IMR-90 (cell line): ENCODE data around the gene CSNK1D. TPM values are rescaled to one million over a fixed set of nuclear protein-coding genes. Genes with fewer than 3 reads are reported as not detected.

Experiments used
- ATAC-seq: fragments of 200-7000 bp; cut with Tn5 transposase; 2 replicates; pipeline ENCODE4 v1.9.1; 2020; ENCODE audit warnings: low read depth, mild to moderate bottlenecking, moderate library complexity
- BruUV-seq: library from RNA; stranded (reverse); fragments of 400-500 nt; replicated peaks from 2 replicates; lab custom pipeline; 2021; lab: Mats Ljungman, UMichigan
- CTCF ChIA-PET: fragments of 300-600 bp; formaldehyde crosslinking; extraction: SDS; loops from one replicate; lab custom pipeline; 2021; ENCODE audit warnings: antibody characterized with exemption; lab: Yijun Ruan, JAX
- POLR2A ChIA-PET: fragments of 300-600 bp; sonication (Branson Sonifier 250); formaldehyde crosslinking; loops from one replicate; lab custom pipeline; 2022; ENCODE audit warnings: antibody characterized with exemption; ENCODE audit not compliant: unreplicated experiment; lab: Charles Lee
- DNase-seq: peaks from one replicate; pipeline ENCODE4 v3.0.0; 2013
- H2AFZ ChIP-seq: replicated peaks from 2 replicates; pipeline ENCODE3; 2013; ENCODE audit warnings: low read length, mild to moderate bottlenecking; ENCODE audit not compliant: poor library complexity
- H2AK5ac ChIP-seq: 2 replicates; pipeline ENCODE4 v1.6.1; 2013; ENCODE audit warnings: low read depth, low read length, inconsistent platforms
- H2AK9ac ChIP-seq: replicated peaks from 2 replicates; pipeline ENCODE3; 2013; ENCODE audit warnings: mild to moderate bottlenecking, low read depth, low read length, moderate library complexity; ENCODE audit not compliant: poor library complexity
- H2BK120ac ChIP-seq: 2 replicates; pipeline ENCODE4 v1.6.1; 2013; ENCODE audit warnings: low read depth, low read length, inconsistent platforms
- H2BK15ac ChIP-seq: 3 replicates; pipeline ENCODE4 v1.6.1; 2013; ENCODE audit warnings: low read depth, low read length, inconsistent platforms
- H2BK20ac ChIP-seq: 2 replicates; pipeline ENCODE4 v1.6.1; 2013; ENCODE audit warnings: low read depth, mild to moderate bottlenecking, inconsistent platforms, low read length, moderate library complexity
- H2BK5ac ChIP-seq: 2 replicates; pipeline ENCODE4 v1.6.1; 2013; ENCODE audit warnings: mild to moderate bottlenecking, low read depth, low read length, inconsistent platforms; ENCODE audit not compliant: poor library complexity, severe bottlenecking
- H3K14ac ChIP-seq: replicated peaks from 2 replicates; pipeline ENCODE4 v1.6.1; 2013; ENCODE audit warnings: low read depth, low read length, inconsistent platforms
- H3K18ac ChIP-seq: 2 replicates; pipeline ENCODE4 v1.6.1; 2013; ENCODE audit warnings: low read depth, low read length, control low read depth
- H3K23ac ChIP-seq: 2 replicates; pipeline ENCODE4 v1.6.1; 2013; ENCODE audit warnings: low read depth, low read length, inconsistent platforms
- H3K27ac ChIP-seq: 2 replicates; pipeline ENCODE4 v1.5.1; 2013; ENCODE audit warnings: mild to moderate bottlenecking, control low read depth, low read length; ENCODE audit not compliant: insufficient read depth
- H3K27me3 ChIP-seq: 2 replicates; pipeline ENCODE4 v1.6.1; 2013; ENCODE audit warnings: low read length; ENCODE audit not compliant: control insufficient read depth, insufficient read depth
- H3K36me3 ChIP-seq: 2 replicates; pipeline ENCODE4 v1.6.1; 2013; ENCODE audit warnings: low read length, mixed read lengths; ENCODE audit not compliant: control insufficient read depth, insufficient read depth
- H3K4ac ChIP-seq: 2 replicates; pipeline ENCODE4 v1.6.1; 2013; ENCODE audit warnings: low read depth, low read length, inconsistent platforms
- H3K4me1 ChIP-seq: 2 replicates; pipeline ENCODE4 v1.6.1; 2013; ENCODE audit warnings: low read length, mixed read lengths; ENCODE audit not compliant: control insufficient read depth, insufficient read depth
- H3K4me2 ChIP-seq: 2 replicates; pipeline ENCODE4 v1.6.1; 2013; ENCODE audit warnings: low read depth, mild to moderate bottlenecking, control low read depth, low read length, moderate library complexity
- H3K4me3 ChIP-seq: 2 replicates; pipeline ENCODE4 v1.5.1; 2013; ENCODE audit warnings: low read depth, mild to moderate bottlenecking, control low read depth, low read length, moderate library complexity; ENCODE audit not compliant: insufficient read depth
- H3K56ac ChIP-seq: 2 replicates; pipeline ENCODE4 v1.6.1; 2013; ENCODE audit warnings: low read length, inconsistent platforms; ENCODE audit not compliant: insufficient read depth; ENCODE audit errors: extremely low read depth
- H3K79me1 ChIP-seq, 2 experiments: 2 replicates each; pipeline ENCODE4 v1.6.1; 2013; ENCODE audit warnings: low read length in 2 of 2, inconsistent platforms in 1 of 2, low read depth in 1 of 2
- H3K9ac ChIP-seq: 2 replicates; pipeline ENCODE4 v1.6.1; 2013; ENCODE audit warnings: low read depth, low read length, control low read depth
- H3K9me1 ChIP-seq: 2 replicates; pipeline ENCODE4 v1.6.1; 2013; ENCODE audit warnings: low read length, inconsistent platforms; ENCODE audit not compliant: insufficient read depth
- H3K9me3 ChIP-seq: 2 replicates; pipeline ENCODE4 v1.6.1; 2013; ENCODE audit warnings: low read length; ENCODE audit not compliant: control insufficient read depth, insufficient read depth
- H4K20me1 ChIP-seq: 2 replicates; pipeline ENCODE4 v1.6.1; 2013; ENCODE audit warnings: low read length, inconsistent platforms; ENCODE audit not compliant: insufficient read depth
- H4K5ac ChIP-seq: 2 replicates; pipeline ENCODE4 v1.6.1; 2013; ENCODE audit warnings: mild to moderate bottlenecking, low read depth, low read length, control low read depth
- H4K8ac ChIP-seq, 2 experiments: 2 replicates each; pipeline ENCODE4 v1.6.1; 2013; ENCODE audit warnings: low read depth in 2 of 2, low read length in 2 of 2, control low read depth in 1 of 2, inconsistent platforms in 1 of 2
- H4K91ac ChIP-seq: 2 replicates; pipeline ENCODE4 v1.6.1; 2013; ENCODE audit warnings: low read depth, low read length, inconsistent platforms; ENCODE audit not compliant: insufficient read depth
- CHD1 ChIP-seq: IDR thresholded peaks from 2 replicates; pipeline ENCODE4 v1.6.1; 2012; ENCODE audit warnings: low read depth, low read length, improper control_type of control experiment
- MAZ ChIP-seq: IDR thresholded peaks from 2 replicates; pipeline ENCODE4 v1.6.1; 2012; ENCODE audit warnings: low read depth, mild to moderate bottlenecking, low read length, improper control_type of control experiment, moderate library complexity, borderline replicate concordance
- MXI1 ChIP-seq: IDR thresholded peaks from 2 replicates; pipeline ENCODE4 v1.6.1; 2012; ENCODE audit warnings: low read depth, mild to moderate bottlenecking, low read length, moderate library complexity, borderline replicate concordance
- SMC3 ChIP-seq: fragments of 150-350 bp; IDR thresholded peaks from 2 replicates; pipeline ENCODE4 v1.6.1; 2016; ENCODE audit warnings: low read depth, mild to moderate bottlenecking, antibody characterized with exemption, low read length, moderate library complexity
- WGBS, 2 experiments: methylation state at CpG; one replicate each; pipeline versions ENCODE4 v1.1.5 to v1.1.7; 2013; ENCODE audit warnings: missing lambda C conversion rate in 2 of 2; ENCODE audit not compliant: insufficient read length in 1 of 2; ENCODE audit errors: extremely low coverage in 2 of 2; 5-methylcytosine and 5-hydroxymethylcytosine counted together
- dilution Hi-C: fragments of 300-500 bp; cut with HindIII; formaldehyde crosslinking; loops from one replicate; pipeline ENCODE4 v1.14.3; 2018; ENCODE audit warnings: low sequenced_read_pairs; ENCODE audit not compliant: unreplicated experiment
- in situ Hi-C: fragments of 300-500 bp; cut with MboI; formaldehyde crosslinking; loops from 3 replicates; pipeline ENCODE4 v1.14.3; 2019; ENCODE audit warnings: low sequenced_read_pairs, inconsistent platforms, mixed read lengths
- intact Hi-C: fragments of 100-400 bp; cut with micrococcal nuclease; formaldehyde crosslinking; loops from 2 replicates; pipeline ENCODE4 v1.10.0; 2022
- polyA plus RNA-seq, 3 experiments: library from polyadenylated mRNA; depleted of rRNA; stranded (reverse); fragments of >200 nt; gene quantifications; 2 replicates each; pipeline ENCODE4 v1.2.3, GENCODE V29; 2012; ENCODE audit warnings: low replicate concordance in 1 of 3
- total RNA-seq: library from RNA; depleted of rRNA; stranded (reverse); fragments of >200 nt; gene quantifications from 2 replicates; pipeline ENCODE4 v1.2.3, GENCODE V29; 2012
- TF ChIP-seq, protein P1 (sequence below): fragments of 150-350 bp; IDR thresholded peaks from 2 replicates; pipeline ENCODE4 v1.6.1; 2016; ENCODE audit warnings: low read depth, mild to moderate bottlenecking, low read length, moderate library complexity, borderline replicate concordance

Gene CSNK1D
- total and polyA plus RNA-seq, 2 of the 4 experiments (the other 2 are of a cell fraction): 47.1 to 186 TPM

DNA sequence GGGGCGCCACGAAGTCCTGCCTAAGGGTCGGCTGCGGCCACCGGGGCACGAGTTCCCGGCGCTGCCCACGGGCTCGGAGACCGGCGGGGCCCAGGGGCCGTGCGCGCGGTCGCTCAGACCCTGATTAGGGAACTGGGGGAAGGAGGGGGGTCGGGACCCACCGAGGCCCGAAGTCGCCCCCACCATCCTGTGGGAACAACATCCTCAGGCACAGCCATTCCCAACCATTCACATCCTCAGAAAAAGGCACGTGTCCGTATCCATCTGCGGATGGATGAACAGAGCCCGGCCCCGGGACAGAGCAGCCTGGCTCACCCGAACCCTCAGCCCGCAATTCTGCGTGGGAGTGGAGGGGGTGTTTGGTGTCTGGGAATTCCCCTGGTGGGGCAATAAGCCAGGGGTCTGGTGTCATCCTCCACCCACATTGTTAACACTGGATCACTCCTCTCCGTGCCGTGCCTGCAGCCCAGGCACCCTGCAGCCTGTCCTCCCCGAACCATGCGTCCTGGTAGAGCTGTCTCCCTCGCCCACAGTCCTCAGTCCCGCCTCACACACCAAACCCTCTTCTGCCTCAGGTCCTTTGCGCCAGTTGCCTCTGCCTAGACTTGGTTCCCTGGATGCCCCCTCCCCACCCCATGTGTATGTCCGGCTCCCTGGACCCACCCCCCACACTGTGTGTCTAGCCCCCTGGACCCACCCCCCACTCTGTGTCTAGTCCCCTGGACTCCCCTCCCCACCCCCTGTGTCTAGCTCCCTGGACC is 60.1 kb downstream of the CSNK1D start (continued):
- TF ChIP-seq MAZ (peak; percentile 57), CHD1 (no peak)

DNA sequence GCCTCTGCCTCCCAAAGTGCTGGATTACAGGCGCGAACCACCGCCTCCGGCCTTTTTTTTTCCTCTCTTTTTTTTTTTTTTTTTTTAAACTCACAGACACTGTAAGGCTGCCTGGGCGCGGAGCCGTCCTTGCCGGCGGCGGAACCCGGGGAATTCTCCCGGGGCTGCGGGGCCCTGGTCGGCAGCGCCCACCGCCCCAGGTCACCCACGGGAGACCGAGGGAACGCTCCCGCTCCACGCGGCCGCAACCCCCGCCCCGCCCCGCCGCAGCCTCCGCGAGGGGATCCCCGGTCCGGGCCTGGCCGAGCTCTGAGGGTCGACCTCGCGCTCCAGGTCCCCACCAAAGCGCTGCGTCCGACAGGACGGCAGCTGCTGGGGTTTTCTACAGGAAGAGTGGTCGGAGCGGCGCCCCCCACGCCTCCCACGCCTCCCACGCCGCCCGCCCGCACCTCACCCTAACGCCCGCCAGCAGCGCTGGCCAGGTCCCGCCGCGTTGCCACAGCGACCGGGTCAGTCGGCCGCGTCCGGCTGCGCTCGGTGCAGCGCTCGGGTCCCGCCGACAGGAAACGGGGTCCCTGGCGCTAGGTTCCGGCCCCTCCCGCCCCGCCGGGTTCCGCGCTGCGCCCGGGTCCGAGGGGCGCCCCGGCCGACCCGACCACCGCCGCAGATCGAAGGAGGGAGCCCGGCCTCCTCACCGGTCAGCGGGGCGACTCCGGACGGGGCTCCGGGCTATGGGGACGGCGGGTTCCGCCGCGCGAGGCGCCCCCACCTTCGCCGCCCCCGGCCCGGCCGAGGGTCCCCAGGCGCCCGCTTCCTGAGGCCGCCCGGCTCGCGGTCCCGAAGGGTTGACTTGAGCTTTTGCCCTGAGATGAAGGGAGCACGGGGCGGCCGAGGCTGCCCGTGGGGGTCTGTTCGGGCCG is 60.9 kb downstream of the CSNK1D start, which contains the start of gene CCDC57:
Gene CCDC57, minus strand, starts transcription at position 512 of the 920 bp plus-strand sequence. CDS start 10,898 bp downstream, outside the sequence.
- Histone ChIP-seq H3K14ac (peak within 1 kb of the TSS; percentile 90), H3K23ac (peak within 1 kb of the TSS; percentile 82; the same call in 1 of the 2 replicates), H3K9me1 (peaks cover 26% of the 10 kb centered on the region), H4K5ac (peak within 1 kb of the TSS; percentile 45), H2AK5ac (peak within 1 kb of the TSS; percentile 69), H3K4me2 (peak within 1 kb of the TSS; percentile 73), H4K8ac (peak within 1 kb of the TSS; percentile 2 to 85; a peak in 3 of 4 replicates), H3K27ac (peak within 1 kb of the TSS; percentile 86), H3K4me1 (peaks cover 34% of the 10 kb centered on the region), H3K9ac (peak within 1 kb of the TSS; percentile 71), H3K4ac (peak within 1 kb of the TSS; percentile 90), H3K18ac (no peak within 1 kb of the TSS), H2BK120ac (peak within 1 kb of the TSS; percentile 79), H4K20me1 (no peaks in the 10 kb centered on the region), H3K79me1 (peaks cover 20 to 56% of the 10 kb centered on the region in 2 experiments; a peak in 3 of 4 replicates), H3K4me3 (peak within 1 kb of the TSS; percentile 92), H2AFZ (peak within 1 kb of the TSS; percentile 97), H2BK20ac (0 out of 2 replicates have a peak within 1 kb of the TSS, but pooled peaks have one; percentile 55), H2BK5ac (peak within 1 kb of the TSS; percentile 78), H3K9me3 (no peaks in the 10 kb centered on the region), H3K27me3 (no peaks in the 10 kb centered on the region), H2BK15ac (no peak within 1 kb of the TSS; the same call in 2 of the 3 replicates), H2AK9ac (peak within 1 kb of the TSS; percentile 95), H4K91ac (peak within 1 kb of the TSS; percentile 69; the same call in 1 of the 2 replicates), H3K36me3 (peaks cover 2% of the 10 kb centered on the region; the same call in 1 of the 2 replicates), H3K56ac (peak within 1 kb of the TSS; percentile 21)
- no TSS peak for BruUV-seq
- peak; percentile 73; the same call in 1 of the 2 replicates for TF ChIP-seq MXI1
- TF ChIP-seq, protein P1, sequence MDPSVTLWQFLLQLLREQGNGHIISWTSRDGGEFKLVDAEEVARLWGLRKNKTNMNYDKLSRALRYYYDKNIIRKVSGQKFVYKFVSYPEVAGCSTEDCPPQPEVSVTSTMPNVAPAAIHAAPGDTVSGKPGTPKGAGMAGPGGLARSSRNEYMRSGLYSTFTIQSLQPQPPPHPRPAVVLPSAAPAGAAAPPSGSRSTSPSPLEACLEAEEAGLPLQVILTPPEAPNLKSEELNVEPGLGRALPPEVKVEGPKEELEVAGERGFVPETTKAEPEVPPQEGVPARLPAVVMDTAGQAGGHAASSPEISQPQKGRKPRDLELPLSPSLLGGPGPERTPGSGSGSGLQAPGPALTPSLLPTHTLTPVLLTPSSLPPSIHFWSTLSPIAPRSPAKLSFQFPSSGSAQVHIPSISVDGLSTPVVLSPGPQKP: no peak
- peak; percentile 91; the same call in 1 of the 2 replicates for TF ChIP-seq MAZ
- TF ChIP-seq SMC3: 0 out of 2 replicates have a peak, but pooled peaks have one; percentile 6
- in situ Hi-C loops: no loop called here
- ChIA-PET CTCF (no interaction called here), POLR2A (no interaction called here)
- WGBS, 2 experiments: 1% methylated on average over 50 of the region's 116 CpGs; no CpG with 5 or more reads in 1 of the 2 experiments
- ATAC-seq: peak; percentile 70
- dilution Hi-C loops: no loop called here
- DNase-seq: peak; percentile 68
- intact Hi-C loops: no loop called here
